Measurements from ENCODE around the gene FERMT1.

The FERMT1 gene

GRCh38 chr20:6100246-6100645, 22.6 kb downstream of the FERMT1 start:
- Histone ChIP-seq H3K27me3 (ENCODE audit: insufficient read depth, low read length, poor library complexity, severe bottlenecking) (no peaks in the 10 kb centered on the region), H3K9ac (ENCODE audit: low read depth, low read length, poor library complexity, severe bottlenecking) (no peak overlapping the region), H3K4me3 (ENCODE audit: low read length, poor library complexity, severe bottlenecking) (no peak overlapping the region), H3K36me3 (ENCODE audit: insufficient read depth, low read length) (no peaks in the 10 kb centered on the region), H3F3A (ENCODE audit: low read depth) (no peaks in the 10 kb centered on the region), H3K9me3 (ENCODE audit: insufficient read depth, low read depth, low read length) (no peaks in the 10 kb centered on the region), H4K20me1 (ENCODE audit: insufficient read depth, low read length, poor library complexity, severe bottlenecking) (no peaks in the 10 kb centered on the region), H3K4me2 (ENCODE audit: low read depth, low read length, poor library complexity, severe bottlenecking) (no peak overlapping the region), H2AFZ (ENCODE audit: low read length) (no peak overlapping the region), H3K79me2 (ENCODE audit: insufficient read depth, low read length) (no peaks in the 10 kb centered on the region), H3K9me2 (replicated peaks; ENCODE audit: low read depth, low read length) (no peaks in the 10 kb centered on the region), H3K4me1 (ENCODE audit: insufficient read depth, low read length, poor library complexity, severe bottlenecking) (no peaks in the 10 kb centered on the region)
- TF ChIP-seq, protein P1, sequence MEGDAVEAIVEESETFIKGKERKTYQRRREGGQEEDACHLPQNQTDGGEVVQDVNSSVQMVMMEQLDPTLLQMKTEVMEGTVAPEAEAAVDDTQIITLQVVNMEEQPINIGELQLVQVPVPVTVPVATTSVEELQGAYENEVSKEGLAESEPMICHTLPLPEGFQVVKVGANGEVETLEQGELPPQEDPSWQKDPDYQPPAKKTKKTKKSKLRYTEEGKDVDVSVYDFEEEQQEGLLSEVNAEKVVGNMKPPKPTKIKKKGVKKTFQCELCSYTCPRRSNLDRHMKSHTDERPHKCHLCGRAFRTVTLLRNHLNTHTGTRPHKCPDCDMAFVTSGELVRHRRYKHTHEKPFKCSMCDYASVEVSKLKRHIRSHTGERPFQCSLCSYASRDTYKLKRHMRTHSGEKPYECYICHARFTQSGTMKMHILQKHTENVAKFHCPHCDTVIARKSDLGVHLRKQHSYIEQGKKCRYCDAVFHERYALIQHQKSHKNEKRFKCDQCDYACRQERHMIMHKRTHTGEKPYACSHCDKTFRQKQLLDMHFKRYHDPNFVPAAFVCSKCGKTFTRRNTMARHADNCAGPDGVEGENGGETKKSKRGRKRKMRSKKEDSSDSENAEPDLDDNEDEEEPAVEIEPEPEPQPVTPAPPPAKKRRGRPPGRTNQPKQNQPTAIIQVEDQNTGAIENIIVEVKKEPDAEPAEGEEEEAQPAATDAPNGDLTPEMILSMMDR (conservative IDR thresholded peaks at IDR 0.05; ENCODE audit: low read length): no peak
- TF ChIP-seq EZH2phosphoT487 (IDR thresholded peaks at IDR 0.05; ENCODE audit: borderline replicate concordance): no peak

DNA sequence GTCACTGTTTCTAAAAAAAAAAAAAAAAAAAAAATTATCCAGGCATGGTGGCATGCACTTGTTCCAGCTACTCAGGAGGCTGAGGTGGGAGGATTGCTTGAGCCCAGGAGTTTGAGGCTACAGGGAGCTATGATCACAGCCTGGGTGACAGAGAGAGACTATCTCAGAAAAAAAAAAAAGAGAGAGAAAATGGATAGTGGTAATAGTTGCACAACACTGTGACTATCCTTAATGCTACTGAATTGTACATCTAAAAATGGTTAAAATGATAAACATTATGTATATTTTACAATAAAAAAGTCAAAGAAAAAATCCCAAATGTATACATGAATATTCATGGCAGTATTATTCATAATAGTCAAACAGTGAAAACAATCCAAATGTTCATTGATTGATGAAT, 23.0 kb downstream of the FERMT1 start:
- Histone ChIP-seq H3K4me3 (ENCODE audit: low read length, poor library complexity, severe bottlenecking) (no peak overlapping the region), H2AFZ (ENCODE audit: low read length) (no peak overlapping the region), H3K79me2 (ENCODE audit: insufficient read depth, low read length) (no peaks in the 10 kb centered on the region), H3K9ac (ENCODE audit: low read depth, low read length, poor library complexity, severe bottlenecking) (no peak overlapping the region), H3F3A (ENCODE audit: low read depth) (no peaks in the 10 kb centered on the region), H3K36me3 (ENCODE audit: insufficient read depth, low read length) (no peaks in the 10 kb centered on the region), H4K20me1 (ENCODE audit: insufficient read depth, low read length, poor library complexity, severe bottlenecking) (no peaks in the 10 kb centered on the region), H3K4me2 (ENCODE audit: low read depth, low read length, poor library complexity, severe bottlenecking) (no peak overlapping the region), H3K9me2 (replicated peaks; ENCODE audit: low read depth, low read length) (no peaks in the 10 kb centered on the region), H3K27me3 (ENCODE audit: insufficient read depth, low read length, poor library complexity, severe bottlenecking) (no peaks in the 10 kb centered on the region), H3K9me3 (ENCODE audit: insufficient read depth, low read depth, low read length) (no peaks in the 10 kb centered on the region), H3K4me1 (ENCODE audit: insufficient read depth, low read length, poor library complexity, severe bottlenecking) (no peaks in the 10 kb centered on the region)
- no peak for TF ChIP-seq EZH2phosphoT487 (IDR thresholded peaks at IDR 0.05; ENCODE audit: borderline replicate concordance)
- TF ChIP-seq, protein P1 (conservative IDR thresholded peaks at IDR 0.05; ENCODE audit: low read length): no peak

DNA sequence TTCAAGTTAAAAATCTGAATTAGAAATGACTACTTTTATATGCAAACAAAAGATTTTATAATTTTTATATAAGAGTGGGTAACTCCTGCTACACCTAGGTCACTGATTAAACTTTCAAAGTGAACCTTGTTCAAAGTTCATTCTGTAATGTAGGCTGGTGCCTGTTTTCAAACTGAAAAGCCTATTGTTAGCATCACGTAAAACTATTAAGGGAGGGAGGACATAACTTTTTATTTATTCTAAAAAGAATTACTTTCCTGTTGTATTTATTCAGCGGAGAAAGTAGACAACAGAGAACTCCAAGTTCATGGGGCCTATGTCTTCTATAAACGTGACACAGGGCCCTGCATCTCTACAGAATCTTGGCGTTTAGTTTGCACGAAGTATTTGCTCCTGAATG, 27.4 kb downstream of the FERMT1 start:
- Histone ChIP-seq H3K9me2 (replicated peaks; ENCODE audit: low read depth, low read length) (no peaks in the 10 kb centered on the region), H3K4me2 (ENCODE audit: low read depth, low read length, poor library complexity, severe bottlenecking) (no peak overlapping the region)

More for the DNA sequence above, 27.4 kb downstream of the FERMT1 start:
- Histone ChIP-seq H3K36me3 (ENCODE audit: insufficient read depth, low read length) (no peaks in the 10 kb centered on the region), H3K9ac (ENCODE audit: low read depth, low read length, poor library complexity, severe bottlenecking) (no peak overlapping the region), H3K9me3 (ENCODE audit: insufficient read depth, low read depth, low read length) (no peaks in the 10 kb centered on the region), H4K20me1 (ENCODE audit: insufficient read depth, low read length, poor library complexity, severe bottlenecking) (no peaks in the 10 kb centered on the region), H2AFZ (ENCODE audit: low read length) (no peak overlapping the region), H3K4me3 (ENCODE audit: low read length, poor library complexity, severe bottlenecking) (no peak overlapping the region), H3F3A (ENCODE audit: low read depth) (no peaks in the 10 kb centered on the region), H3K4me1 (ENCODE audit: insufficient read depth, low read length, poor library complexity, severe bottlenecking) (no peaks in the 10 kb centered on the region), H3K27me3 (ENCODE audit: insufficient read depth, low read length, poor library complexity, severe bottlenecking) (no peaks in the 10 kb centered on the region), H3K79me2 (ENCODE audit: insufficient read depth, low read length) (no peaks in the 10 kb centered on the region)
- TF ChIP-seq, protein P1 (conservative IDR thresholded peaks at IDR 0.05; ENCODE audit: low read length): no peak
- TF ChIP-seq EZH2phosphoT487 (IDR thresholded peaks at IDR 0.05; ENCODE audit: borderline replicate concordance): no peak

Data from Loucy (cell line).